Measurements from ENCODE around the gene CD80.
A peak's percentile ranks its signal among the peaks of the same experiment; 100 is the strongest.

- TF ChIP-seq POLR2A (IDR thresholded peaks at IDR 0.05; ENCODE audit: low read depth, low read length) (no peak), PAX5 (IDR thresholded peaks at IDR 0.05; ENCODE audit: insufficient read depth, low read length, severe bottlenecking) (no peak), TAF1 (IDR thresholded peaks at IDR 0.05; ENCODE audit: low read depth, low read length) (peak; percentile 52; the same call in 1 of the 2 replicates), POLR2AphosphoS5 (IDR thresholded peaks at IDR 0.05; ENCODE audit: low read depth, low read length) (peak; percentile 45; the same call in 1 of the 2 replicates), SPI1 (IDR thresholded peaks at IDR 0.05; ENCODE audit: low read depth, low read length) (no peak), POU2F2 (IDR thresholded peaks at IDR 0.05; ENCODE audit: low read depth, low read length) (0 out of 2 replicates have a peak, but pooled peaks have one; percentile 42)
Measured at GRCh38 chr3:119600732-119601131, 41.3 kb upstream of the CD80 start.
